SH-SY5Y (cell line): ENCODE data around the gene ITFG2.

ENCODE experiments used
- GATA2 ChIP-seq: IDR thresholded peaks from 2 replicates; pipeline ENCODE4 v1.6.1; 2011; ENCODE audit warnings: mild to moderate bottlenecking, low read depth, low read length
- GATA3 ChIP-seq: IDR thresholded peaks from 2 replicates; pipeline ENCODE4 v1.6.1; 2011; ENCODE audit warnings: low read depth, mild to moderate bottlenecking, low read length, moderate library complexity

- no peak for TF ChIP-seq GATA2
- TF ChIP-seq GATA3, result no peak
Measured at GRCh38 chr12:2824541-2824940, 12.1 kb downstream of the ITFG2 start.
